Naive thymus-derived CD8-positive, alpha-beta T cell (primary cell): Measurements from ENCODE around the gene TMED8. TPM values are rescaled to one million over a fixed set of nuclear protein-coding genes. Genes with fewer than 3 reads are reported as not detected.

ENCODE experiments used
- ATAC-seq, 2 donors: fragments of 150-1000 bp; cut with Tn5 transposase in 1 of 2; sonication (Bioruptor Pico), chemical (Tn5 transposase) in 1 of 2; 1 replicate in 1 of 2; 2 replicates in 1 of 2; pipeline ENCODE4 v1.10.0; 2021; ENCODE audit warnings: mild to moderate bottlenecking in 2 of 2, moderate library complexity in 2 of 2
- POLR2A ChIA-PET: fragments of 350-600 bp; sonication (Branson Sonifier 250); formaldehyde crosslinking; loops from one replicate; lab custom pipeline; 2021; ENCODE audit warnings: antibody characterized with exemption; lab: Charles Lee
- DNase-seq, 10 donors: peaks; one replicate each; pipeline versions ENCODE4 v3.0.0 to v3.0.0-alpha.2; 2020 to 2022
- H3K27ac Mint-ChIP-seq, 10 donors: one replicate each; pipeline ENCODE4 v1.8.0; 2020 to 2022; ENCODE audit warnings: mild to moderate bottlenecking in 10 of 10, mixed read lengths in 10 of 10, moderate library complexity in 4 of 10, inconsistent platforms in 1 of 10
- H3K27me3 Mint-ChIP-seq, 5 donors: one replicate each; pipeline ENCODE4 v1.8.0; 2021 to 2022; ENCODE audit warnings: mixed read lengths in 5 of 5
- H3K36me3 Mint-ChIP-seq, 3 donors: one replicate each; pipeline ENCODE4 v1.8.0; 2020 to 2022; ENCODE audit warnings: mixed read lengths in 3 of 3, mild to moderate bottlenecking in 2 of 3, inconsistent platforms in 1 of 3
- H3K4me1 Mint-ChIP-seq, 4 donors: one replicate each; pipeline ENCODE4 v1.8.0; 2021 to 2022; ENCODE audit warnings: mixed read lengths in 4 of 4
- H3K4me3 Mint-ChIP-seq, 10 donors: one replicate each; pipeline ENCODE4 v1.8.0; 2020 to 2022; ENCODE audit warnings: mild to moderate bottlenecking in 10 of 10, mixed read lengths in 10 of 10, moderate library complexity in 6 of 10, inconsistent platforms in 1 of 10
- H3K9me3 Mint-ChIP-seq, 9 donors: one replicate each; pipeline ENCODE4 v1.8.0; 2020 to 2022; ENCODE audit warnings: mixed read lengths in 9 of 9, mild to moderate bottlenecking in 3 of 9, inconsistent platforms in 1 of 9, moderate library complexity in 1 of 9
- polyA plus RNA-seq, 3 donors: library from polyadenylated mRNA; unstranded; fragments of 300-500 nt; fragmentation: Illumina TruSeq; gene quantifications; one replicate each; pipeline ENCODE4 v1.2.3, GENCODE V29; 2021
- total RNA-seq, 8 experiments: library from RNA in 2 of 8; stranded (reverse) in 2 of 8; gene quantifications; one replicate each; pipeline ENCODE4 v1.2.3 and lab custom pipeline; 2021 to 2026

The TMED8 gene
- total and polyA plus RNA-seq, 5 experiments from 2014 or later: 1.8 to 8.0 (median 3.0) TPM

GRCh38 chr14:77302926-77303325, 74.0 kb downstream of the TMED8 start:
- Mint-ChIP-seq H3K27me3 (no peaks in the 10 kb centered on the region), H3K36me3 (peaks cover 0 to 9% (median 7%) of the 10 kb centered on the region in 3 donors), H3K9me3 (no peaks in the 10 kb centered on the region), H3K4me1 (peaks cover 0 to 13% (median 0%) of the 10 kb centered on the region in 4 donors), H3K27ac (peak overlapping the region in 3 of 10 donors; percentile 4 to 67 (median 57)), H3K4me3 (no peak overlapping the region)
- peak in 1 of 2 donors; percentile 33 for ATAC-seq
- no peak for DNase-seq
- POLR2A ChIA-PET: no interaction called here

GRCh38 chr14:77301103-77301502, 75.8 kb downstream of the TMED8 start:
- DNase-seq (peak in 9 of 10 donors; percentile 17 to 69 (median 33)), ATAC-seq (peak; percentile 40 to 58)
- POLR2A ChIA-PET: interaction anchor here (0.6 kb wide), 1 partner anchor 11 kb away, joined by 3 read pairs; no protein-coding TSS in a partner anchor

GRCh38 chr14:77299771-77300170, 77.1 kb downstream of the TMED8 start:
- peaks cover 0 to 24% (median 8%) of the 10 kb centered on the region in 3 donors for H3K36me3 Mint-ChIP-seq
- POLR2A ChIA-PET: no interaction called here
- no peak overlapping the region for H3K4me3 Mint-ChIP-seq
- ATAC-seq (no peak), DNase-seq (no peak)
- no peak overlapping the region for H3K27ac Mint-ChIP-seq
- peaks cover 0 to 13% (median under 1%) of the 10 kb centered on the region in 4 donors for H3K4me1 Mint-ChIP-seq
- no peaks in the 10 kb centered on the region for H3K27me3 Mint-ChIP-seq
- no peaks in the 10 kb centered on the region for H3K9me3 Mint-ChIP-seq

More at GRCh38 chr14:77301103-77301502, 75.8 kb downstream of the TMED8 start:
- H3K4me1 Mint-ChIP-seq: peaks cover 0 to 13% (median 0%) of the 10 kb centered on the region in 4 donors
- H3K27me3 Mint-ChIP-seq: no peaks in the 10 kb centered on the region
- H3K36me3 Mint-ChIP-seq: peaks cover 0 to 21% (median 7%) of the 10 kb centered on the region in 3 donors
- no peak overlapping the region for H3K4me3 Mint-ChIP-seq
- no peaks in the 10 kb centered on the region for H3K9me3 Mint-ChIP-seq
- no peak overlapping the region for H3K27ac Mint-ChIP-seq

GRCh38 chr14:77296906-77297305, 80.0 kb downstream of the TMED8 start:
- no peak for DNase-seq
- Mint-ChIP-seq H3K27ac (no peak overlapping the region), H3K4me3 (no peak overlapping the region), H3K4me1 (peaks cover 0 to 2% (median 0%) of the 10 kb centered on the region in 4 donors), H3K9me3 (no peaks in the 10 kb centered on the region), H3K36me3 (peaks cover 0 to 25% (median 12%) of the 10 kb centered on the region in 3 donors), H3K27me3 (no peaks in the 10 kb centered on the region)
- POLR2A ChIA-PET: no interaction called here
- ATAC-seq: no peak

GRCh38 chr14:77296155-77296554, 80.7 kb downstream of the TMED8 start:
- POLR2A ChIA-PET: no interaction called here
- no peaks in the 10 kb centered on the region for H3K27me3 Mint-ChIP-seq

GRCh38 chr14:77290705-77291104, 86.2 kb downstream of the TMED8 start:
- no peak overlapping the region for H3K27ac Mint-ChIP-seq
- no peaks in the 10 kb centered on the region for H3K4me1 Mint-ChIP-seq
- no peak for ATAC-seq
- H3K27me3 Mint-ChIP-seq: no peaks in the 10 kb centered on the region
- no peak overlapping the region for H3K4me3 Mint-ChIP-seq
- POLR2A ChIA-PET: no interaction called here
- no peaks in the 10 kb centered on the region for H3K9me3 Mint-ChIP-seq
- H3K36me3 Mint-ChIP-seq: peaks cover 0 to 17% (median 16%) of the 10 kb centered on the region in 3 donors
- no peak for DNase-seq

More at GRCh38 chr14:77296155-77296554, 80.7 kb downstream of the TMED8 start:
- peak overlapping the region in 1 of 10 donors; percentile 49 for H3K27ac Mint-ChIP-seq
- H3K36me3 Mint-ChIP-seq: peaks cover 0 to 25% (median 12%) of the 10 kb centered on the region in 3 donors
- ATAC-seq (no peak), DNase-seq (no peak)
- no peak overlapping the region for H3K4me3 Mint-ChIP-seq
- H3K9me3 Mint-ChIP-seq: no peaks in the 10 kb centered on the region
- peaks cover 0 to 2% (median 0%) of the 10 kb centered on the region in 4 donors for H3K4me1 Mint-ChIP-seq

- H3K27ac Mint-ChIP-seq: peak overlapping the region in 1 of 10 donors; percentile 12
- DNase-seq (no peak), ATAC-seq (no peak)
- POLR2A ChIA-PET: no interaction called here
- H3K36me3 Mint-ChIP-seq: peaks cover 0 to 37% (median 28%) of the 10 kb centered on the region in 3 donors
- H3K4me3 Mint-ChIP-seq: no peak overlapping the region
- no peaks in the 10 kb centered on the region for H3K27me3 Mint-ChIP-seq
- H3K4me1 Mint-ChIP-seq: no peaks in the 10 kb centered on the region
- H3K9me3 Mint-ChIP-seq: no peaks in the 10 kb centered on the region
These were observed 90.3 kb downstream of the TMED8 start for GRCh38 chr14:77286576-77286975.

Other genes with a start within 250 kb of the TMED8 start
- not detected for gene ZDHHC22, start 235.3 kb downstream of the TMED8 start, total RNA-seq
- not detected for gene ZDHHC22, start 235.3 kb downstream of the TMED8 start, polyA plus RNA-seq
- gene TMEM63C, start 195.3 kb downstream of the TMED8 start, total RNA-seq: under 1 TPM; 0.66 to 0.83 TPM
- gene TMEM63C, start 195.3 kb downstream of the TMED8 start, polyA plus RNA-seq: under 1 TPM in 2 of 3 donors, not detected in 1; 0.02 to 0.83 TPM
- not detected for gene NGB, start 105.9 kb downstream of the TMED8 start, total RNA-seq
- not detected for gene NGB, start 105.9 kb downstream of the TMED8 start, polyA plus RNA-seq
- 10 to 100 TPM; 11.4 to 13.9 TPM for gene POMT2, start 56.2 kb downstream of the TMED8 start, total RNA-seq
- under 1 TPM; 0.25 to 0.50 (median 0.40) TPM for gene POMT2, start 56.2 kb downstream of the TMED8 start, polyA plus RNA-seq
- 10 to 100 TPM; 17.9 to 19.6 TPM for gene GSTZ1, start 56.1 kb downstream of the TMED8 start, total RNA-seq
- 10 to 100 TPM in 1 of 3 donors, 1 to 10 TPM in 2; 8.0 to 10.0 (median 9.9) TPM for gene GSTZ1, start 56.1 kb downstream of the TMED8 start, polyA plus RNA-seq
- under 1 TPM in 1 of 2 experiments, not detected in 1; 0.44 TPM for gene SAMD15, start 285 bp upstream of the TMED8 start, total RNA-seq
- under 1 TPM in 1 of 3 donors, not detected in 2; 0.07 TPM for gene SAMD15, start 285 bp upstream of the TMED8 start, polyA plus RNA-seq
- gene NOXRED1, start 46.4 kb upstream of the TMED8 start, total RNA-seq: 1 to 10 TPM; 1.6 to 1.9 TPM
- gene NOXRED1, start 46.4 kb upstream of the TMED8 start, polyA plus RNA-seq: under 1 TPM in 1 of 3 donors, not detected in 2; 0.09 TPM
- 10 to 100 TPM; 20.2 to 23.1 TPM for gene VIPAS39, start 80.5 kb upstream of the TMED8 start, total RNA-seq
- 10 to 100 TPM in 2 of 3 donors, 1 to 10 TPM in 1; 6.1 to 11.1 (median 10.8) TPM for gene VIPAS39, start 80.5 kb upstream of the TMED8 start, polyA plus RNA-seq
- gene AHSA1, start 81.0 kb upstream of the TMED8 start, total RNA-seq: 100 to 1,000 TPM; 105 to 114 TPM
- gene AHSA1, start 81.0 kb upstream of the TMED8 start, polyA plus RNA-seq: 100 to 1,000 TPM; 112 to 171 (median 123) TPM
- gene ISM2, start 121.7 kb upstream of the TMED8 start, total RNA-seq: not detected
- not detected for gene ISM2, start 121.7 kb upstream of the TMED8 start, polyA plus RNA-seq
- 10 to 100 TPM; 22.6 to 26.0 TPM for gene SPTLC2, start 239.5 kb upstream of the TMED8 start, total RNA-seq
- gene SPTLC2, start 239.5 kb upstream of the TMED8 start, polyA plus RNA-seq: 10 to 100 TPM; 10.0 to 11.8 (median 11.2) TPM